GM18526 (cell line): Measurements from ENCODE around the gene NUDT9.
A peak's percentile ranks its signal among the peaks of the same experiment; 100 is the strongest.

Source experiments
- POLR2A ChIP-seq: IDR thresholded peaks from 3 replicates; pipeline ENCODE4 v1.6.1; 2011; ENCODE audit not compliant: insufficient read length; ENCODE audit errors: extremely low read depth

The NUDT9 gene, protein sequence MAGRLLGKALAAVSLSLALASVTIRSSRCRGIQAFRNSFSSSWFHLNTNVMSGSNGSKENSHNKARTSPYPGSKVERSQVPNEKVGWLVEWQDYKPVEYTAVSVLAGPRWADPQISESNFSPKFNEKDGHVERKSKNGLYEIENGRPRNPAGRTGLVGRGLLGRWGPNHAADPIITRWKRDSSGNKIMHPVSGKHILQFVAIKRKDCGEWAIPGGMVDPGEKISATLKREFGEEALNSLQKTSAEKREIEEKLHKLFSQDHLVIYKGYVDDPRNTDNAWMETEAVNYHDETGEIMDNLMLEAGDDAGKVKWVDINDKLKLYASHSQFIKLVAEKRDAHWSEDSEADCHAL

DNA sequence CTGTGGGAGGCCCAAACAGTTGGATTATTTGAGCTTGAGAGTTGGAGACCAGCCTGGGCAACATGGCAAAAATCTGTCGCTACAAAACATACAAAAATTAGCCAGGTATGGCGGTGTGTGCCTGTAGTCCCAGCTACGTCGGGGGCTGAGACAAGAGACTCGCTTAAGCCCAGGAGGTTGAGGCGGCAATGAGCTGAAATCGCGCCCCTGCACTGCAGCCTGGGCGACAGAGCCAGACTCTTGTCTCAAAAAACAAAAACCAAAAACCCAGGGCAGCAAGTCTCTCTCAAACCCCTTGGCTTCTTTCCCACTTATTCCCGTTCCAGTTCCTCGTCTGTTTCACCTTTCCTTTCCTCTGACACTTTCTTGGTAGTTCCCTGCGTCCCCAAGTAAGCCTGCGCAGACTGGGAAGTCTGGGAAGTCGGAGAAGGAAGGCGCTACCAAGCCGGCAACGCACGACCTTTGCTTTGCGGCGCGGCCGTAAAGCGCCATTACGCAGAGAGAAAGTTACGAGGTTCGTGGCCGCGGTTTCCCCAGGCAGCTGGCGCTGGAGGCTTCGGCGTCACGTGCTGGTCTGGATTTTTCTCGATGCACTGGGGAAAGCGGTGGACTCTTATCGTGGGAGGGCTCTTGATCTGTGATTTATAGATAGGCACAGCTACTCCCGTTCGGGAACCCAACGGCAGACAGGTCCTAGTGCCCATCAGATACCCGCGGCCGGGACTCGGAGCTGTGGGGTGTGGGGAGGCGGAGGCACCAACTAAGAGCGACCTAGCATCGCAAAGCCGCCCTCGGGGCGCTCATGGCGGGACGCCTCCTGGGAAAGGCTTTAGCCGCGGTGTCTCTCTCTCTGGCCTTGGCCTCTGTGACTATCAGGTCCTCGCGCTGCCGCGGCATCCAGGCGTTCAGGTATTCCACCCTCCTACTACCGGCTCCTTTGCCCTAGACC, at the start of gene NUDT9:
TSS of gene NUDT9 (plus strand) at position 470 of the 949 bp plus-strand sequence. CDS start at position 803, 333 bp downstream.
- TF ChIP-seq POLR2A = peak; percentile 74

DNA sequence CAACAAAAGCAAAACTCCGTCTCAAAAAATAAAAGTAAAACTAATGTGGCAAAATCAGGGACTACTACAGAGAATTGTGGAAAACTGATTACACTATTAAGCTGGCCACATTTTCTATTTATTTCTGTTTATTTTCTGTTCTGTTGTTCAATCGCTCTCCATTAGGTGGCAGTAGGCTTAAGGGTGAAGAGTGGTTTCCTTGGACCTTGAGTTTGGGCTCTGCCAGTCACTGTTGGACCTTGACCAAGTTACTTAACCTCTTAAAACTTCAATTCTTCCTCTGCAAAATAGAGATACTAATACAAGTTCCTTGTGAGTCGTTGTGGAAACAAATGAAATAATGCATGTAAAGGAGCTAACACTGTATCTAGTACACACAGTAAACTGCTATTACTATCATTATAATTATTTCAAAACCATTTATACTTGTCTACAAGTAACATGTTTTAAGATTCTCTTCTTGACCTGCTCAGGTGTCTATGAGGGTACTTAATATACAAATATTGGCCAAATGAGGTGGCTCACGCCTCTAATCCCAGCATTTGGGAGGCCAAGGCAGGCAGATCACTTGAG, 46.6 kb upstream of the NUDT9 start:
- no peak for TF ChIP-seq POLR2A

DNA sequence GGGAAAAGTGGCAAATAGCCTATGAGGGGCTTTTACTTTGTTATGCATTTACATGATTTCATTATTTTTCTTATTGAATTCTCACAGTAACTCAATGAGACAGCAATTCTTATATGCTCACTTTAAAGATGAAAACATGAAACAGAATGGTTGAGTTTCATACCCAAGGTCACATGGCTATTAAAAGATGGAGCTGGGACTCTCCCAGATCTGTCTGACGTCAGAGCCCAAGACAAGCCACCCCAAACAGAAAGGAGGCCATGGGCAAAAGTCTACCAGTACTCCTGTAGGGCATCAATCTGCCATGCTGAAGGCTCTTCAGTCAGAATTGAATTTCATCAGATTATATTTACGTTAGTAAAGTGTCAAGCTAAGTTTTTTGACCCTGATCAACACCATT, 44.6 kb upstream of the NUDT9 start:
- no peak for TF ChIP-seq POLR2A

DNA sequence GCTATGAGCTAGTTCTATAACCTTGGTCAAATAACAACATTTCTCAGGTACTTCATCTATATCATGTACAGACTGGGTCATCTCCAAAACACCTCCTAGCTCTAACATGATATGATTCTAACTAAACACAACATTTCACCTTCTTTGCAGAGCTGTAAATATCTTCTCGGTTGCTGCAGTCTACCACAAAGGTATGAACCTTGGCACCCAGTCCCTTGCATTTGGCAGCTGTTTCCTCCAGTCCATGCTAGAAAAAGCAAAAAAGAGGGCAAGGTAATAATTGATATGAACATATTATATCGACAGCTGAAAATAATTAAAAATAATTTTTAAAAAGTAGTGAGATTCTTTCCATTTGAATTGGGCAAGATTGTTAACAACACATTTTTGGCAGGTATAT, 40.3 kb upstream of the NUDT9 start:
- TF ChIP-seq POLR2A = no peak

DNA sequence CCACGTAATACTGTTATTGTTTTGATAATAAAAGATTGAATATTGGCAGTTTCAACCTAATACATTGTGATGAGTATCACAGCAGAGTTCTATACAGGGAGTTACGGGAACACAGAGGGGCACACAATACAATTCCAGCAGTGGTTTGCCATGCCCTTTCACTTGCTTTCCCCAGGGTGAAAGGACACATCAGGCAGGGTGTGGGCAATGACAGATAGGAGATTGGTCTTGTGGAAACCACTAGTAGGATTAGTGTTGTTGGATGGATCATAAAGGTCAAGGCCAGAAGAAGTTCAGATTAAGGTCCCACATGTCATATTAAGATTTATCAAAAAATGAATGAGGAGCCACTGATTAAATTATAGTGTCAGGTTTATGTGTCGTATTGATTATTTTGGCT, 39.4 kb upstream of the NUDT9 start:
- TF ChIP-seq POLR2A = no peak

DNA sequence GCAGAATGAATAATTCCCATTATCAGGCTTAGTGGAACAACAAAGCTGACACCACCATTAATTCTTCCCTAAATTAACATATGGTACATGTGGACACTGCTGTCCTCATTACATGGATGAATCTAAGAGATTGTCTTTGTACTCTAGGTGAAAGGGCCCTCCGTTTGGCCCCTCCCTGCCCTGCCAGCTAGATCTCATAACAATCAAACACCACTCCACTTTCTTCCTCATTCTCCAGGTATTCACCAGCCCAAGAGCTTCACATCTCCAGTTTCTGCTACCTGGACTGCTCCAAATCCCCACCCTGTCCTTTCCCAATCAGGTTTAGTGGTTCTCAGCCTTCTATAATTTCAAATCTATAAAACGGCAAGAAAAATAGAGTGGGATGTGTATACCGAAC, 35.1 kb upstream of the NUDT9 start:
- TF ChIP-seq POLR2A = no peak

DNA sequence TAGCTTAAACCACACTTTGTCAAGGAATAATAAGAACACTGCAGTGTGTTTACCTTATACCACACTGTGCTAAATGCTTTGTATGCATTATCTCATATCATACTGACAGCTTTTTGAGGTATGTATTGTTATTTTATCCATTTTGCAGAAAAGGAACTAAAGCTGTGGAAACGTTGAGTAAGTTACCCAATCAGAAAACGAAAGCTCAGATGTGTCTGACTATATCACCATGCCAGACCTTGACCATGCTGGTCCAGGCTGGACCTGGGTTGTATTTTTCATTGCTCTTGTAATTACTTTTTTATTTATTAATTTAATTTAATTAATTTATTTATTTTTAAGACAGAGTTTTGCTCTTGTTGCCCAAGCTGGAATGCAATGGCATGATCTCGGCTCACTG, 33.5 kb upstream of the NUDT9 start:
- TF ChIP-seq POLR2A = no peak

DNA sequence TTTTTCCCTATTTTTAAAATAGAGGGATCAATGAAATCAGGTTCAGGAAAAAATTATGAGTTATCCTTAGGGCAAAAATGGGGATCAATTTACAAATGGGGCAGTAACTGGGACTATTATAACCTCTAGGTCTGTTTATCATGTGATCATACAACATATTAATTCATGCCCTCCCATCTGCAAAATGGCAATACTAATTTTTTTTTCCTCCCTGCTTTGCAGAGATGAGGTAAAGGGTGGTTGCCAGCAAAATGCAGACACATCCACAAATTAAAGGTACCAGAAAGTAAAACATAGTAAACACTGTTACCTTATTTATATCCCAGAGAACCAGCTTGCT, 31.9 kb upstream of the NUDT9 start:
- no peak for TF ChIP-seq POLR2A

DNA sequence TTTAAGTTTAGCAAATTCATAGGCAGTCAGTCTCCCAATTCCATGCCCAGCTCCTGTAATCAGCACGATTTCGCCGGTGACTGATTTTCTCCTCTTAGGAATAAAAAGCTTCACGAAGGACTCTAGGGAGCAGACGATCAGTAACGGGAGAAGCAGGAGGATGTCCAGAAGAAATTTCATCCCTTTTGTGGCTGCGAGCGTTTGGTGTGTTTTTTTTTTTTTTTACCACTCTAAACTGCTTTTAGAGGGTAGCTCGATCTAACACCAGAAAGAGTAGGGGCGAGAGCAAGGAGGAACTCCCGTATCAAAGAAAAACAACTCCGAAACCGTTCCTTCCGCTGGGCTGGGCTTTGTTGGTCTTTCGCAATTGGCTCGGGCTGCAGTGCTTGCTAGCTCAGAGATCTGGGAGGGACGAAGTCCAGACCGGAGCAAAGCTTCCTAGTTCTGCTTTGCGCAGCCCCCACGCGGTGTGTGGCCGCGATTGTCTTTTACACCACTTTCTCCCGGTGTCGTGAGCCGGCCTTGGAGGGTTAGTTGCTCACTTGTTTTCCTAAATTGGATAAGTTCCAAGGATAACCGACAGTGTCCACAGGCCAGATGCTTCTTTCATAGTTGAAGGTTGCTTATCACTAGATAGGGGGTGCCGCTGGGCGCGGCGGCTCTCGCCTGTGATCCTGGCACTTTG, 31.3 kb upstream of the NUDT9 start, which contains the start of gene HSD17B11:
TSS of gene HSD17B11 (minus strand) at position 298 of the 685 bp plus-strand sequence. CDS start at position 180, 118 bp downstream.
- peak; percentile 86 for TF ChIP-seq POLR2A

DNA sequence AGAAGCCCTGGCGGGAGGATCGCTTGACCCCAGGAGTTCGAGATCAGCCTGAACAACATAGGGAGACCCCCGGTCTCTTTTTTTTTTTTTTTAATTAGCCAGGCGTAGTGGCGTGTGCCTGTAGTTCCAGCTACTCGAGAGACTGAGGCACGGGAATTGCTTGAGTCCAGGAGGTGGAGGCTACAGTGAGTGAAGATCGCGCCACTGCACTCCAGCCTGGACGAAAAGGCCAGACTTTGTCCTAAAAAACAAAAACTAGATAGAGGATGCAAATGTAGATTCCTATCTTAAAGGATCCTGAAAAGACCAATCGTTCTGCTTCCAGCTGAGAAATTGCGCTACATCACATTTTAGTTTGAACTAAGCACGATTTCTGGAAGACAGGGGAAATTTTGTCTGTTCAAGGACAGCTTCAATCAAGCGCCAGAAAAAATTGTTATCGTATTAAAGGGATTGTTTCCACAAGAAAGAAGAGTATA, 30.8 kb upstream of the NUDT9 start:
- no peak for TF ChIP-seq POLR2A

DNA sequence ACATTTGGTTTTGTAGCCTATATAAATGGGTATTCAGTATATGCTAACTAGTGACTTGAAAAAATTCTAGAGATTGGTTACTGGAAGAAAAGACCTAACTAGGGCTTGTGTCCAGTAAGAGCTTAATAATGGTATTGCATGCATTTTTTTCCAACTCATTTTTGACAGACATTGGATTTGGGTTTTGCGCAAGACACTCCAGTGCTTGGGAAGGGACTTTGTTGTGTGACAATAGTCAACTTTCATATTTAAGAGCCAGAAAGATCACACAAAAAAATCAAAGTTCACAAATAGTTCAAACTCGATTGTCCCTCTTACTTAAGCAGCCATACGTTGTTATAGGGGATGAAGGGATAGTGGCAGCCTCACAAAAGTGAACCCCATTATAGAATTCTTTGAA, 30.2 kb upstream of the NUDT9 start:
- no peak for TF ChIP-seq POLR2A

DNA sequence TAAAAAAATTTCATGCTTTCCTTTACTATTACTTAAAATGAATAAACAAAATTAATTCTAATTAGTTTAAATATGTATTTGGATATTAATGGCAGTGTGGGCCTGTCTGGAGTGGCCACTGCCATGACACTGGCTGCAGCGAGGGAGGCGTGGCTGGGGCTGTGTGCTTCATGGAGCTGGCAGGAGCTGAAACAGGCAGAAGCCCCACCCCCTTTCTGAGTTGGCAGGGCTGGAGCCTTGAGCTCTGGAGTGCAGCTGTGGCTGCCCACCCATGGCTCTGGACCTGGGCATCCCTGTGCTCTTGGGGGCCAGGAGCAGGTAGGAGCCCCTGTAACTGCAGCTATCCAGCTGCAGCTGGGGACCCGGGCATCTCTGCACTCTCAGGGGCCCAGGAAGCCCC, 23.2 kb upstream of the NUDT9 start:
- no peak for TF ChIP-seq POLR2A

DNA sequence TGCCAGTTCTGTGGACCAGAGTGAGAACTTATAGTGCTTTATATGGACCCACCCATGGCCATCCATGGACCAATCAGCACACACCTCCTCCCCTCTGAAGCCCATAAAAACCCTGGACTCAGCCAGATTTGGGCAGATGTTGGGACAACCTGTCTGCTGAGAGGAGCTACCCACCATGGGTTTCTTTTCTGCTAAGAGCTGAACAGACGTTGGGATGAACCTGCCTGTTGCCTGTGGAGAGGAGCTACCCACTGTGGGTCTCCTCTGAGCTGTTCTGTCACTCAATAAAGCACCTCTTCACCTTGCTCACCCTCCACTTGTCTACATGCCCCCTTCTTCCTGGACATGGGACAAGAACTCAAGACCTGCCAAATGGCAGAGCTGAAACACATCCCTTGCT, 22.4 kb upstream of the NUDT9 start:
- no peak for TF ChIP-seq POLR2A

DNA sequence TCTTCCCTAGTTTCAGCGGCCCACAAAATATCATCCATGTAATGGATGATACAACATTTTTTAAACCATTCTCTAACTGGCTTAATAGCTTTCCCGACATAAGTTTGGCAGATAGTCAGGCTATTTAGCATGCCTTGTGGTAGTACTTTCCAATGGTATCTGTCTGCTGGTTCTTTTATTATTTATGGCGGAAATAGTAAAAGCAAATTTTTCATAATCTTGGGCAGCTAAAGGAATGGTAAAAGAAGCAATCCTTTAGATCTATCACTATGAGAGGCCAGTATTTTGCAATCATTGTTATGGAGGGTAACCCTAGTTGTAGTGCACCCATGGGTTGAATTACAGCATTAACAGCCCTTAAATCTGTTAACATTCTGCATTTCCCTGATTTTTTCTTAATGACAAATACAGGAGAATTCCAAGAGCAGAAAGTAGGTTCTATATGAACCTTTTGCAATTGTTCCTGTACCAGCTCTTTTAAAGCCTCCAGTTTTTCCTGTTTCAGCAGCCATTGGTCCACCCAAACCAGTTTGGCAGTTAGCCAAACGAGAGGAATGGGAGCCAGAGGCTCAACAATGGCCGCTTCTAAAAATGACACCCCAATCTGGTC, 17.1 kb upstream of the NUDT9 start:
- TF ChIP-seq POLR2A = no peak

DNA sequence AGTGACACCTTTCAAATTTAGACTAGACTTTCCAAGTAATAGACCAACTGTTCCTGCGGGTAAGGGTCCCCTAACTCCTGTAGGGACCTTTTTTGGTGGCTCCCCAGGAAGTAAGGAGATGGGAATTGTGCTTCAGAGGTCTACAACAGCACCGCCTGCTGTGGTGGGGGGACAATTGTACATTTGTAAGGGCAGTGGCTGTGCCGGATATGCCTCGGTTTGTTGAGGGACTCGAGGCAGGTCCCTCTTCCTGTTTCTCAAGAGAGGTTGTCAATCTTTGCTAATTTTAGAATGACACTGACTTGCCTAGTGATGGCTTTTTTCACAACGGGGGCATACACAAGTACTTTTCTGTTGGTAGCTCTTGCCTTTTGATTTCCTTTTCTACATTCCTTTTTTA, 15.9 kb upstream of the NUDT9 start:
- no peak for TF ChIP-seq POLR2A

DNA sequence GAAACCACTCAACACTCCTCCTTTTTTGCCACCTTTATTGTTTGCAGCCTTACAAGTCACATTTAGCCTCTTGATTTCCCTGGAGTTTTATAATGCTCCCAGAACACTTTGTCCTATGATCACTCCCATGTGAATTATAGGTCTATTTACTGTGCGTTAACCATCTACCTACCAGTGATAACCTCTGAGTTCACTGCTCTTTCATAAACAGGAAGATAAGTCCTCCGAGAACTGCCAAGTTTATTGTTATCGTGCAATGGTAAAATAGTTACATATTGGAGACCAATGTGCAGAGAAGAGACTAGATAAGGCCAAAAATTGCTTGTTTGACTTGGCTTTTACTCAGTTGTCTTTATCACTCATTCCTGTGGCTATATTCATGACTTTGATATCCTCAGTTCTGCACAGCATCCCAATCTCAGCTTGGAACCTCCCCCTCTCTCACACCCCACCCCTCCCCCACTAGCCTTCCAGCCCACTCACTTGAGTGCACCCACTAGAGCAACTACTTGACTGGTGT, 12.9 kb upstream of the NUDT9 start:
- TF ChIP-seq POLR2A = no peak
